ENCODE results near the gene PNLIPRP3. TPM values are rescaled to one million over a fixed set of nuclear protein-coding genes. Genes with fewer than 3 reads are reported as not detected.

The PNLIPRP3 gene
- total RNA-seq, 1 donor from 2014 or later, result not detected

- no peaks in the 10 kb centered on the region for H3K36me3 Mint-ChIP-seq (ENCODE audit: unreplicated experiment)
- H3K27me3 Mint-ChIP-seq (ENCODE audit: unreplicated experiment), result no peaks in the 10 kb centered on the region
- H3K4me3 Mint-ChIP-seq (ENCODE audit: unreplicated experiment), result no peak overlapping the region
- DNase-seq, result no peak
- no peak for TF ChIP-seq CTCF (IDR thresholded peaks at IDR 0.05; ENCODE audit: partially characterized antibody, unreplicated experiment)
- no peak overlapping the region for H3K27ac Mint-ChIP-seq (ENCODE audit: unreplicated experiment)
- H3K4me1 Mint-ChIP-seq (ENCODE audit: low read depth, unreplicated experiment), result peaks cover 2% of the 10 kb centered on the region
- no peaks in the 10 kb centered on the region for H3K9me3 Mint-ChIP-seq (ENCODE audit: unreplicated experiment)
These were observed 34.0 kb downstream of the PNLIPRP3 start for GRCh38 chr10:116461680-116462079.

GRCh38 chr10:116464257-116464656, 36.6 kb downstream of the PNLIPRP3 start:
- Mint-ChIP-seq H3K9me3 (ENCODE audit: unreplicated experiment) (no peaks in the 10 kb centered on the region), H3K27me3 (ENCODE audit: unreplicated experiment) (no peaks in the 10 kb centered on the region), H3K36me3 (ENCODE audit: unreplicated experiment) (no peaks in the 10 kb centered on the region), H3K27ac (ENCODE audit: unreplicated experiment) (no peak overlapping the region), H3K4me1 (ENCODE audit: low read depth, unreplicated experiment) (no peaks in the 10 kb centered on the region), H3K4me3 (ENCODE audit: unreplicated experiment) (no peak overlapping the region)
- TF ChIP-seq CTCF (IDR thresholded peaks at IDR 0.05; ENCODE audit: partially characterized antibody, unreplicated experiment), result no peak
- DNase-seq, result no peak

- Mint-ChIP-seq H3K4me1 (ENCODE audit: low read depth, unreplicated experiment) (no peaks in the 10 kb centered on the region), H3K4me3 (ENCODE audit: unreplicated experiment) (no peak overlapping the region), H3K27me3 (ENCODE audit: unreplicated experiment) (no peaks in the 10 kb centered on the region), H3K36me3 (ENCODE audit: unreplicated experiment) (no peaks in the 10 kb centered on the region), H3K27ac (ENCODE audit: unreplicated experiment) (no peak overlapping the region), H3K9me3 (ENCODE audit: unreplicated experiment) (no peaks in the 10 kb centered on the region)
- DNase-seq, result no peak
- no peak for TF ChIP-seq CTCF (IDR thresholded peaks at IDR 0.05; ENCODE audit: partially characterized antibody, unreplicated experiment)
These were observed 37.9 kb downstream of the PNLIPRP3 start for GRCh38 chr10:116465546-116465945.

- Mint-ChIP-seq H3K27ac (ENCODE audit: unreplicated experiment) (no peak overlapping the region), H3K27me3 (ENCODE audit: unreplicated experiment) (no peaks in the 10 kb centered on the region), H3K4me3 (ENCODE audit: unreplicated experiment) (no peak overlapping the region), H3K36me3 (ENCODE audit: unreplicated experiment) (no peaks in the 10 kb centered on the region), H3K9me3 (ENCODE audit: unreplicated experiment) (no peaks in the 10 kb centered on the region), H3K4me1 (ENCODE audit: low read depth, unreplicated experiment) (no peaks in the 10 kb centered on the region)
- TF ChIP-seq CTCF (IDR thresholded peaks at IDR 0.05; ENCODE audit: partially characterized antibody, unreplicated experiment), result no peak
- no peak for DNase-seq
These were observed 39.2 kb downstream of the PNLIPRP3 start for GRCh38 chr10:116466715-116467422.

- H3K27ac Mint-ChIP-seq (ENCODE audit: unreplicated experiment), result no peak overlapping the region
- TF ChIP-seq CTCF (IDR thresholded peaks at IDR 0.05; ENCODE audit: partially characterized antibody, unreplicated experiment), result no peak
These were observed 41.8 kb downstream of the PNLIPRP3 start for GRCh38 chr10:116469437-116469836.

More at GRCh38 chr10:116469437-116469836, 41.8 kb downstream of the PNLIPRP3 start:
- no peak overlapping the region for H3K4me3 Mint-ChIP-seq (ENCODE audit: unreplicated experiment)
- no peak for DNase-seq
- H3K9me3 Mint-ChIP-seq (ENCODE audit: unreplicated experiment), result no peaks in the 10 kb centered on the region
- H3K36me3 Mint-ChIP-seq (ENCODE audit: unreplicated experiment), result no peaks in the 10 kb centered on the region
- H3K4me1 Mint-ChIP-seq (ENCODE audit: low read depth, unreplicated experiment), result no peaks in the 10 kb centered on the region
- H3K27me3 Mint-ChIP-seq (ENCODE audit: unreplicated experiment), result no peaks in the 10 kb centered on the region
